OCI-LY1 (cell line): ENCODE results near the gene PROP1.
"Not testable (repeated sequence)": the region's sequence is repeated elsewhere in the genome, so short reads cannot be mapped to it uniquely, and the experiment has no call there.

ENCODE experiments used
- CTCF ChIP-seq: fragments of 200-600 bp; sonication (generic), shearing (Covaris generic); IDR thresholded peaks from 2 replicates; pipeline ENCODE4 v1.5.1; 2017; ENCODE audit warnings: mild to moderate bottlenecking, antibody characterized with exemption, low read length, moderate library complexity, mixed read lengths
- EZH2 ChIP-seq: fragments of 200-600 bp; sonication (generic), shearing (Covaris generic); IDR thresholded peaks from 2 replicates; pipeline ENCODE4 v1.8.0; 2017; ENCODE audit warnings: borderline replicate concordance, mixed run types, mild to moderate bottlenecking, antibody characterized with exemption, low read length, moderate library complexity, mixed read lengths

- not testable (repeated sequence) for TF ChIP-seq CTCF, EZH2
Measured at GRCh38 chr5:177947912-177948311, 48.1 kb downstream of the PROP1 start.
